IMR-90 (cell line): Measurements from ENCODE around the gene MAGI2. TPM values are rescaled to one million over a fixed set of nuclear protein-coding genes. Genes with fewer than 3 reads are reported as not detected.

Experiments
- ATAC-seq: fragments of 200-7000 bp; cut with Tn5 transposase; 2 replicates; pipeline ENCODE4 v1.9.1; 2020; ENCODE audit warnings: low read depth, mild to moderate bottlenecking, moderate library complexity
- BruUV-seq: library from RNA; stranded (reverse); fragments of 400-500 nt; replicated peaks from 2 replicates; lab custom pipeline; 2021; lab: Mats Ljungman, UMichigan
- CTCF ChIA-PET: fragments of 300-600 bp; formaldehyde crosslinking; extraction: SDS; loops from one replicate; lab custom pipeline; 2021; ENCODE audit warnings: antibody characterized with exemption; lab: Yijun Ruan, JAX
- POLR2A ChIA-PET: fragments of 300-600 bp; sonication (Branson Sonifier 250); formaldehyde crosslinking; loops from one replicate; lab custom pipeline; 2022; ENCODE audit warnings: antibody characterized with exemption; ENCODE audit not compliant: unreplicated experiment; lab: Charles Lee
- DNase-seq: peaks from one replicate; pipeline ENCODE4 v3.0.0; 2013
- H2AFZ ChIP-seq: replicated peaks from 2 replicates; pipeline ENCODE3; 2013; ENCODE audit warnings: low read length, mild to moderate bottlenecking; ENCODE audit not compliant: poor library complexity
- H2AK5ac ChIP-seq: 2 replicates; pipeline ENCODE4 v1.6.1; 2013; ENCODE audit warnings: low read depth, low read length, inconsistent platforms
- H2AK9ac ChIP-seq: replicated peaks from 2 replicates; pipeline ENCODE3; 2013; ENCODE audit warnings: mild to moderate bottlenecking, low read depth, low read length, moderate library complexity; ENCODE audit not compliant: poor library complexity
- H2BK120ac ChIP-seq: 2 replicates; pipeline ENCODE4 v1.6.1; 2013; ENCODE audit warnings: low read depth, low read length, inconsistent platforms
- H2BK15ac ChIP-seq: 3 replicates; pipeline ENCODE4 v1.6.1; 2013; ENCODE audit warnings: low read depth, low read length, inconsistent platforms
- H2BK20ac ChIP-seq: 2 replicates; pipeline ENCODE4 v1.6.1; 2013; ENCODE audit warnings: low read depth, mild to moderate bottlenecking, inconsistent platforms, low read length, moderate library complexity
- H2BK5ac ChIP-seq: 2 replicates; pipeline ENCODE4 v1.6.1; 2013; ENCODE audit warnings: mild to moderate bottlenecking, low read depth, low read length, inconsistent platforms; ENCODE audit not compliant: poor library complexity, severe bottlenecking
- H3K14ac ChIP-seq: replicated peaks from 2 replicates; pipeline ENCODE4 v1.6.1; 2013; ENCODE audit warnings: low read depth, low read length, inconsistent platforms
- H3K18ac ChIP-seq: 2 replicates; pipeline ENCODE4 v1.6.1; 2013; ENCODE audit warnings: low read depth, low read length, control low read depth
- H3K23ac ChIP-seq: 2 replicates; pipeline ENCODE4 v1.6.1; 2013; ENCODE audit warnings: low read depth, low read length, inconsistent platforms
- H3K27ac ChIP-seq: 2 replicates; pipeline ENCODE4 v1.5.1; 2013; ENCODE audit warnings: mild to moderate bottlenecking, control low read depth, low read length; ENCODE audit not compliant: insufficient read depth
- H3K27me3 ChIP-seq: 2 replicates; pipeline ENCODE4 v1.6.1; 2013; ENCODE audit warnings: low read length; ENCODE audit not compliant: control insufficient read depth, insufficient read depth
- H3K36me3 ChIP-seq: 2 replicates; pipeline ENCODE4 v1.6.1; 2013; ENCODE audit warnings: low read length, mixed read lengths; ENCODE audit not compliant: control insufficient read depth, insufficient read depth
- H3K4ac ChIP-seq: 2 replicates; pipeline ENCODE4 v1.6.1; 2013; ENCODE audit warnings: low read depth, low read length, inconsistent platforms
- H3K4me1 ChIP-seq: 2 replicates; pipeline ENCODE4 v1.6.1; 2013; ENCODE audit warnings: low read length, mixed read lengths; ENCODE audit not compliant: control insufficient read depth, insufficient read depth
- H3K4me2 ChIP-seq: 2 replicates; pipeline ENCODE4 v1.6.1; 2013; ENCODE audit warnings: low read depth, mild to moderate bottlenecking, control low read depth, low read length, moderate library complexity
- H3K4me3 ChIP-seq: 2 replicates; pipeline ENCODE4 v1.5.1; 2013; ENCODE audit warnings: low read depth, mild to moderate bottlenecking, control low read depth, low read length, moderate library complexity; ENCODE audit not compliant: insufficient read depth
- H3K56ac ChIP-seq: 2 replicates; pipeline ENCODE4 v1.6.1; 2013; ENCODE audit warnings: low read length, inconsistent platforms; ENCODE audit not compliant: insufficient read depth; ENCODE audit errors: extremely low read depth
- H3K79me1 ChIP-seq, 2 experiments: 2 replicates each; pipeline ENCODE4 v1.6.1; 2013; ENCODE audit warnings: low read length in 2 of 2, inconsistent platforms in 1 of 2, low read depth in 1 of 2
- H3K9ac ChIP-seq: 2 replicates; pipeline ENCODE4 v1.6.1; 2013; ENCODE audit warnings: low read depth, low read length, control low read depth
- H3K9me1 ChIP-seq: 2 replicates; pipeline ENCODE4 v1.6.1; 2013; ENCODE audit warnings: low read length, inconsistent platforms; ENCODE audit not compliant: insufficient read depth
- H3K9me3 ChIP-seq: 2 replicates; pipeline ENCODE4 v1.6.1; 2013; ENCODE audit warnings: low read length; ENCODE audit not compliant: control insufficient read depth, insufficient read depth
- H4K20me1 ChIP-seq: 2 replicates; pipeline ENCODE4 v1.6.1; 2013; ENCODE audit warnings: low read length, inconsistent platforms; ENCODE audit not compliant: insufficient read depth
- H4K5ac ChIP-seq: 2 replicates; pipeline ENCODE4 v1.6.1; 2013; ENCODE audit warnings: mild to moderate bottlenecking, low read depth, low read length, control low read depth
- H4K8ac ChIP-seq, 2 experiments: 2 replicates each; pipeline ENCODE4 v1.6.1; 2013; ENCODE audit warnings: low read depth in 2 of 2, low read length in 2 of 2, control low read depth in 1 of 2, inconsistent platforms in 1 of 2
- H4K91ac ChIP-seq: 2 replicates; pipeline ENCODE4 v1.6.1; 2013; ENCODE audit warnings: low read depth, low read length, inconsistent platforms; ENCODE audit not compliant: insufficient read depth
- SMC3 ChIP-seq: fragments of 150-350 bp; IDR thresholded peaks from 2 replicates; pipeline ENCODE4 v1.6.1; 2016; ENCODE audit warnings: low read depth, mild to moderate bottlenecking, antibody characterized with exemption, low read length, moderate library complexity
- WGBS, 2 experiments: methylation state at CpG; one replicate each; pipeline versions ENCODE4 v1.1.5 to v1.1.7; 2013; ENCODE audit warnings: missing lambda C conversion rate in 2 of 2; ENCODE audit not compliant: insufficient read length in 1 of 2; ENCODE audit errors: extremely low coverage in 2 of 2; 5-methylcytosine and 5-hydroxymethylcytosine counted together
- dilution Hi-C: fragments of 300-500 bp; cut with HindIII; formaldehyde crosslinking; loops from one replicate; pipeline ENCODE4 v1.14.3; 2018; ENCODE audit warnings: low sequenced_read_pairs; ENCODE audit not compliant: unreplicated experiment
- in situ Hi-C: fragments of 300-500 bp; cut with MboI; formaldehyde crosslinking; loops from 3 replicates; pipeline ENCODE4 v1.14.3; 2019; ENCODE audit warnings: low sequenced_read_pairs, inconsistent platforms, mixed read lengths
- intact Hi-C: fragments of 100-400 bp; cut with micrococcal nuclease; formaldehyde crosslinking; loops from 2 replicates; pipeline ENCODE4 v1.10.0; 2022
- polyA plus RNA-seq, 3 experiments: library from polyadenylated mRNA; depleted of rRNA; stranded (reverse); fragments of >200 nt; gene quantifications; 2 replicates each; pipeline ENCODE4 v1.2.3, GENCODE V29; 2012; ENCODE audit warnings: low replicate concordance in 1 of 3
- total RNA-seq: library from RNA; depleted of rRNA; stranded (reverse); fragments of >200 nt; gene quantifications from 2 replicates; pipeline ENCODE4 v1.2.3, GENCODE V29; 2012

The MAGI2 gene
- total and polyA plus RNA-seq, 2 of the 4 experiments (the other 2 are of a cell fraction), result 2.5 to 17.9 TPM

- ATAC-seq, result no peak
- POLR2A ChIA-PET, result no interaction called here
- H3K27me3 ChIP-seq, result no peaks in the 10 kb centered on the region
- H4K5ac ChIP-seq, result no peak overlapping the region
- no CpG with 5 or more reads among the region's 1 CpG for WGBS, 2 experiments
- no peak overlapping the region for H2AK9ac ChIP-seq
- TF ChIP-seq SMC3, result no peak
- H2BK5ac ChIP-seq, result no peak overlapping the region
- H3K4me3 ChIP-seq, result no peak overlapping the region
- no peaks in the 10 kb centered on the region for H3K36me3 ChIP-seq
- no peak overlapping the region for H3K23ac ChIP-seq
- H3K14ac ChIP-seq, result no peak overlapping the region
- H2AFZ ChIP-seq, result no peak overlapping the region
- H3K4ac ChIP-seq, result no peak overlapping the region
- intact Hi-C loops (no loop called here), dilution Hi-C loops (no loop called here), in situ Hi-C loops (no loop called here)
- no peak overlapping the region for H2AK5ac ChIP-seq
- no peak overlapping the region for H3K4me2 ChIP-seq
- no peak for DNase-seq
- H4K20me1 ChIP-seq, result no peaks in the 10 kb centered on the region
- no peak overlapping the region for H3K9ac ChIP-seq
- H3K9me3 ChIP-seq, result no peaks in the 10 kb centered on the region
- H3K27ac ChIP-seq, result no peak overlapping the region
- no peak overlapping the region for H3K56ac ChIP-seq
- H4K91ac ChIP-seq, result no peak overlapping the region
- H3K79me1 ChIP-seq, result no peaks in the 10 kb centered on the region
- H2BK15ac ChIP-seq, result no peak overlapping the region
- H3K18ac ChIP-seq, result no peak overlapping the region
- no peak overlapping the region for H4K8ac ChIP-seq
- no peaks in the 10 kb centered on the region; the same call in 1 of the 2 replicates for H3K9me1 ChIP-seq
- BruUV-seq, result no TSS peak
- CTCF ChIA-PET, result interaction anchor here (0.6 kb wide), 1 partner anchor 247 kb away, joined by 3 read pairs; no protein-coding TSS in a partner anchor
- no peak overlapping the region for H2BK120ac ChIP-seq
- H3K4me1 ChIP-seq, result no peaks in the 10 kb centered on the region
- H2BK20ac ChIP-seq, result no peak overlapping the region
Observed at GRCh38 chr7:78267141-78267540, 1186.3 kb downstream of the MAGI2 start.
